Stimulated activated CD4-positive, alpha-beta T cell treated with anti-CD3 and anti-CD28 coated beads, Interleukin-15, amount 100 ng/mL, for 24 hours (primary cell): ENCODE measurements around the gene GALNT9.
"Not testable (repeated sequence)": the region's sequence is repeated elsewhere in the genome, so short reads cannot be mapped to it uniquely, and the experiment has no call there.

Experiments
- DNase-seq: peaks from one replicate; pipeline ENCODE4 v3.0.0-alpha.2; 2020

GALNT9 gene

GRCh38 chr12:132278401-132279183 is 50.8 kb downstream of the GALNT9 start:
- DNase-seq, result no peak

GRCh38 chr12:132277949-132278348 is 51.4 kb downstream of the GALNT9 start:
- DNase-seq, result no peak

GRCh38 chr12:132277374-132277941 is 51.9 kb downstream of the GALNT9 start:
- no peak for DNase-seq

- DNase-seq, result no peak
Measured at GRCh38 chr12:132276827-132277373, 52.5 kb downstream of the GALNT9 start.

GRCh38 chr12:132276066-132276826 is 53.1 kb downstream of the GALNT9 start:
- DNase-seq, result no peak

- DNase-seq, result no peak
Measured at GRCh38 chr12:132275631-132276030, 53.8 kb downstream of the GALNT9 start.

- no peak for DNase-seq
Measured at GRCh38 chr12:132275110-132275531, 54.3 kb downstream of the GALNT9 start.

GRCh38 chr12:132273992-132274334 is 55.4 kb downstream of the GALNT9 start:
- no peak for DNase-seq

GRCh38 chr12:132272711-132273110 is 56.7 kb downstream of the GALNT9 start:
- DNase-seq, result no peak

- DNase-seq, result no peak
Measured at GRCh38 chr12:132271755-132272092, 57.7 kb downstream of the GALNT9 start.

- DNase-seq, result no peak
Measured at GRCh38 chr12:132270969-132271754, 58.2 kb downstream of the GALNT9 start.

GRCh38 chr12:132270516-132270915 is 58.9 kb downstream of the GALNT9 start:
- DNase-seq, result no peak

- DNase-seq, result no peak
Measured at GRCh38 chr12:132269271-132269968, 60.0 kb downstream of the GALNT9 start.

- no peak for DNase-seq
Measured at GRCh38 chr12:132268674-132269073, 60.7 kb downstream of the GALNT9 start.

- DNase-seq, result no peak
Measured at GRCh38 chr12:132267873-132268272, 61.5 kb downstream of the GALNT9 start.

GRCh38 chr12:132266802-132267201 is 62.6 kb downstream of the GALNT9 start:
- no peak for DNase-seq

GRCh38 chr12:132266370-132266769 is 63.0 kb downstream of the GALNT9 start:
- DNase-seq, result no peak

GRCh38 chr12:132265822-132266221 is 63.6 kb downstream of the GALNT9 start:
- DNase-seq, result not testable (repeated sequence)

- no peak for DNase-seq
Measured at GRCh38 chr12:132265056-132265800, 64.2 kb downstream of the GALNT9 start.

GRCh38 chr12:132264086-132265010 is 65.0 kb downstream of the GALNT9 start:
- no peak for DNase-seq
